ENCODE data around the gene ASCL5.

ASCL5 gene

GRCh38 chr1:201084295-201084694 is 42.7 kb downstream of the ASCL5 start:
- H2BK5ac ChIP-seq (ENCODE audit: low read length), result no peak overlapping the region
- H4K8ac ChIP-seq (ENCODE audit: low read depth, low read length), result no peak overlapping the region
- H3K14ac ChIP-seq (ENCODE audit: low read length), result no peak overlapping the region
- H2BK120ac ChIP-seq (ENCODE audit: low read depth, low read length), result no peak overlapping the region
- no peak overlapping the region for H4K91ac ChIP-seq (ENCODE audit: low read depth, low read length, poor library complexity)
- H3K27ac ChIP-seq (replicated peaks; ENCODE audit: low read length), result no peak overlapping the region
- H3K23ac ChIP-seq (ENCODE audit: low read depth, low read length, poor library complexity), result no peak overlapping the region
- H2BK15ac ChIP-seq (ENCODE audit: low read length), result no peak overlapping the region
- no peak overlapping the region for H2BK12ac ChIP-seq (ENCODE audit: low read length)
- WGBS, 2 donors (ENCODE audit: extremely low coverage in 2 of 2, insufficient read length in 2 of 2, insufficient replicate concordance in 1 of 2), result no CpG with 5 or more reads among the region's 6 CpGs
- peaks cover 0 to 2% of the 10 kb centered on the region in 2 donors for H3K9me3 ChIP-seq (replicated peaks in 1 of 2; ENCODE audit: control insufficient read depth in 2 of 2, insufficient read depth in 1 of 2, low read depth in 1 of 2, low read length in 2 of 2)
- H2AFZ ChIP-seq (ENCODE audit: low read length), result peak overlapping the region; percentile 53
- H3K27me3 ChIP-seq (ENCODE audit: control insufficient read depth in 3 of 3, insufficient read depth in 3 of 3, low read depth in 1 of 3, low read length in 3 of 3), result no peaks in the 10 kb centered on the region
- no peak overlapping the region for H3K4me3 ChIP-seq (ENCODE audit: low read length in 2 of 2)
- H2AK5ac ChIP-seq (ENCODE audit: low read depth, low read length), result no peak overlapping the region
- no peaks in the 10 kb centered on the region for H3K36me3 ChIP-seq (replicated peaks in 1 of 2; ENCODE audit: control insufficient read depth in 2 of 2, insufficient read depth in 2 of 2, low read length in 2 of 2)
- no peaks in the 10 kb centered on the region for H3K79me1 ChIP-seq (ENCODE audit: low read depth, low read length)
- no peak overlapping the region for H3K9ac ChIP-seq (ENCODE audit: low read depth, low read length, poor library complexity)
- no peak overlapping the region for H3K4ac ChIP-seq (ENCODE audit: low read length)
- DNase-seq (ENCODE audit: low spot score), result no peak
- peaks cover 7 to 15% of the 10 kb centered on the region in 2 donors for H3K4me1 ChIP-seq (ENCODE audit: control insufficient read depth in 2 of 2, insufficient read depth in 1 of 2, low read depth in 1 of 2, low read length in 2 of 2)
- no peak overlapping the region for H3K4me2 ChIP-seq (ENCODE audit: insufficient read depth, low read length, poor library complexity, severe bottlenecking)
- H3K18ac ChIP-seq (ENCODE audit: low read length), result no peak overlapping the region

- H3K14ac ChIP-seq (ENCODE audit: low read length), result no peak overlapping the region
- peaks cover 3 to 12% of the 10 kb centered on the region in 2 donors for H3K4me1 ChIP-seq (ENCODE audit: control insufficient read depth in 2 of 2, insufficient read depth in 1 of 2, low read depth in 1 of 2, low read length in 2 of 2)
- no peak overlapping the region for H2AK5ac ChIP-seq (ENCODE audit: low read depth, low read length)
- H3K79me1 ChIP-seq (ENCODE audit: low read depth, low read length), result no peaks in the 10 kb centered on the region
- H3K27ac ChIP-seq (replicated peaks; ENCODE audit: low read length), result no peak overlapping the region
- H3K4ac ChIP-seq (ENCODE audit: low read length), result no peak overlapping the region
- H3K9me3 ChIP-seq (replicated peaks in 1 of 2; ENCODE audit: control insufficient read depth in 2 of 2, insufficient read depth in 1 of 2, low read depth in 1 of 2, low read length in 2 of 2), result peaks cover 0 to 2% of the 10 kb centered on the region in 2 donors
- DNase-seq (ENCODE audit: low spot score), result no peak
- H3K9ac ChIP-seq (ENCODE audit: low read depth, low read length, poor library complexity), result no peak overlapping the region
- H4K91ac ChIP-seq (ENCODE audit: low read depth, low read length, poor library complexity), result no peak overlapping the region
- no peak overlapping the region for H3K4me3 ChIP-seq (ENCODE audit: low read length in 2 of 2)
- no peak overlapping the region for H2BK12ac ChIP-seq (ENCODE audit: low read length)
- no peaks in the 10 kb centered on the region for H3K36me3 ChIP-seq (replicated peaks in 1 of 2; ENCODE audit: control insufficient read depth in 2 of 2, insufficient read depth in 2 of 2, low read length in 2 of 2)
- no peak overlapping the region for H2BK5ac ChIP-seq (ENCODE audit: low read length)
- no peak overlapping the region for H2BK120ac ChIP-seq (ENCODE audit: low read depth, low read length)
- no peak overlapping the region for H2BK15ac ChIP-seq (ENCODE audit: low read length)
- no peak overlapping the region for H2AFZ ChIP-seq (ENCODE audit: low read length)
- H3K27me3 ChIP-seq (ENCODE audit: control insufficient read depth in 3 of 3, insufficient read depth in 3 of 3, low read depth in 1 of 3, low read length in 3 of 3), result no peaks in the 10 kb centered on the region
- no peak overlapping the region for H3K4me2 ChIP-seq (ENCODE audit: insufficient read depth, low read length, poor library complexity, severe bottlenecking)
- no peak overlapping the region for H3K18ac ChIP-seq (ENCODE audit: low read length)
- no CpG with 5 or more reads among the region's 3 CpGs for WGBS, 2 donors (ENCODE audit: extremely low coverage in 2 of 2, insufficient read length in 2 of 2, insufficient replicate concordance in 1 of 2)
- no peak overlapping the region for H3K23ac ChIP-seq (ENCODE audit: low read depth, low read length, poor library complexity)
- H4K8ac ChIP-seq (ENCODE audit: low read depth, low read length), result no peak overlapping the region
These were observed 43.2 kb downstream of the ASCL5 start for GRCh38 chr1:201083741-201084140.

- no peak for DNase-seq (ENCODE audit: low spot score)
- no peak overlapping the region for H3K18ac ChIP-seq (ENCODE audit: low read length)
- H2BK5ac ChIP-seq (ENCODE audit: low read length), result no peak overlapping the region
- H3K79me1 ChIP-seq (ENCODE audit: low read depth, low read length), result no peaks in the 10 kb centered on the region
- no peaks in the 10 kb centered on the region for H3K27me3 ChIP-seq (ENCODE audit: control insufficient read depth in 3 of 3, insufficient read depth in 3 of 3, low read depth in 1 of 3, low read length in 3 of 3)
- no CpG with 5 or more reads among the region's 3 CpGs for WGBS, 2 donors (ENCODE audit: extremely low coverage in 2 of 2, insufficient read length in 2 of 2, insufficient replicate concordance in 1 of 2)
- H3K4me2 ChIP-seq (ENCODE audit: insufficient read depth, low read length, poor library complexity, severe bottlenecking), result no peak overlapping the region
- H3K36me3 ChIP-seq (replicated peaks in 1 of 2; ENCODE audit: control insufficient read depth in 2 of 2, insufficient read depth in 2 of 2, low read length in 2 of 2), result no peaks in the 10 kb centered on the region
- no peak overlapping the region for H3K4me3 ChIP-seq (ENCODE audit: low read length in 2 of 2)
- no peak overlapping the region for H3K14ac ChIP-seq (ENCODE audit: low read length)
- H2AK5ac ChIP-seq (ENCODE audit: low read depth, low read length), result no peak overlapping the region
- H2BK15ac ChIP-seq (ENCODE audit: low read length), result no peak overlapping the region
- no peak overlapping the region for H3K4ac ChIP-seq (ENCODE audit: low read length)
- H3K27ac ChIP-seq (replicated peaks; ENCODE audit: low read length), result no peak overlapping the region
- H4K8ac ChIP-seq (ENCODE audit: low read depth, low read length), result no peak overlapping the region
- no peak overlapping the region for H4K91ac ChIP-seq (ENCODE audit: low read depth, low read length, poor library complexity)
- H2BK12ac ChIP-seq (ENCODE audit: low read length), result no peak overlapping the region
- no peak overlapping the region for H3K23ac ChIP-seq (ENCODE audit: low read depth, low read length, poor library complexity)
- H3K9me3 ChIP-seq (replicated peaks in 1 of 2; ENCODE audit: control insufficient read depth in 2 of 2, insufficient read depth in 1 of 2, low read depth in 1 of 2, low read length in 2 of 2), result peaks cover 0 to 2% of the 10 kb centered on the region in 2 donors
- H3K4me1 ChIP-seq (ENCODE audit: control insufficient read depth in 2 of 2, insufficient read depth in 1 of 2, low read depth in 1 of 2, low read length in 2 of 2), result peaks cover 3 to 12% of the 10 kb centered on the region in 2 donors
- H2AFZ ChIP-seq (ENCODE audit: low read length), result no peak overlapping the region
- no peak overlapping the region for H3K9ac ChIP-seq (ENCODE audit: low read depth, low read length, poor library complexity)
- no peak overlapping the region for H2BK120ac ChIP-seq (ENCODE audit: low read depth, low read length)
These were observed 46.8 kb downstream of the ASCL5 start for GRCh38 chr1:201080135-201080534.

- H3K36me3 ChIP-seq (replicated peaks in 1 of 2; ENCODE audit: control insufficient read depth in 2 of 2, insufficient read depth in 2 of 2, low read length in 2 of 2), result no peaks in the 10 kb centered on the region
- no peak overlapping the region for H2BK12ac ChIP-seq (ENCODE audit: low read length)
- H3K23ac ChIP-seq (ENCODE audit: low read depth, low read length, poor library complexity), result peak overlapping the region; percentile 34
- peak overlapping the region; percentile 66 for H4K8ac ChIP-seq (ENCODE audit: low read depth, low read length)
- no peak overlapping the region for H3K9ac ChIP-seq (ENCODE audit: low read depth, low read length, poor library complexity)
- no peaks in the 10 kb centered on the region for H3K27me3 ChIP-seq (ENCODE audit: control insufficient read depth in 3 of 3, insufficient read depth in 3 of 3, low read depth in 1 of 3, low read length in 3 of 3)
- no peak overlapping the region for H2AFZ ChIP-seq (ENCODE audit: low read length)
- H2BK15ac ChIP-seq (ENCODE audit: low read length), result no peak overlapping the region
- no peak overlapping the region for H4K91ac ChIP-seq (ENCODE audit: low read depth, low read length, poor library complexity)
- no peak overlapping the region for H3K4me2 ChIP-seq (ENCODE audit: insufficient read depth, low read length, poor library complexity, severe bottlenecking)
- peak overlapping the region; percentile 23 for H3K14ac ChIP-seq (ENCODE audit: low read length)
- H2AK5ac ChIP-seq (ENCODE audit: low read depth, low read length), result no peak overlapping the region
- no peak overlapping the region for H3K4ac ChIP-seq (ENCODE audit: low read length)
- H3K4me3 ChIP-seq (ENCODE audit: low read length in 2 of 2), result no peak overlapping the region
- DNase-seq (ENCODE audit: low spot score), result no peak
- H3K79me1 ChIP-seq (ENCODE audit: low read depth, low read length), result no peaks in the 10 kb centered on the region
- no peak overlapping the region for H3K18ac ChIP-seq (ENCODE audit: low read length)
- H3K4me1 ChIP-seq (ENCODE audit: control insufficient read depth in 2 of 2, insufficient read depth in 1 of 2, low read depth in 1 of 2, low read length in 2 of 2), result no peaks in the 10 kb centered on the region
- no peak overlapping the region for H3K27ac ChIP-seq (replicated peaks; ENCODE audit: low read length)
- no peaks in the 10 kb centered on the region for H3K9me3 ChIP-seq (replicated peaks in 1 of 2; ENCODE audit: control insufficient read depth in 2 of 2, insufficient read depth in 1 of 2, low read depth in 1 of 2, low read length in 2 of 2)
- no peak overlapping the region for H2BK120ac ChIP-seq (ENCODE audit: low read depth, low read length)
- no CpG with 5 or more reads among the region's 17 CpGs for WGBS, 2 donors (ENCODE audit: extremely low coverage in 2 of 2, insufficient read length in 2 of 2, insufficient replicate concordance in 1 of 2)
- no peak overlapping the region for H2BK5ac ChIP-seq (ENCODE audit: low read length)
These were observed 49.2 kb downstream of the ASCL5 start for GRCh38 chr1:201077736-201078135.

Measured in neuronal stem cell (in vitro differentiated cells).